Transverse colon (tissue), 4 donors: ENCODE results near the gene HECW1. TPM values are rescaled to one million over a fixed set of nuclear protein-coding genes. Genes with fewer than 3 reads are reported as not detected.
A peak's percentile ranks its signal among the peaks of the same experiment; 100 is the strongest.

ENCODE experiments used
- DNase-seq: peaks from one replicate; pipeline ENCODE4 v3.0.0-alpha.2; 2019
- H3K27ac ChIP-seq, 4 donors: fragments of 200-600 bp; sonication (generic); 2 replicates each; pipeline ENCODE4 v1.5.1; 2016 to 2018; ENCODE audit warnings: inconsistent platforms in 4 of 4
- H3K27me3 ChIP-seq: fragments of 200-600 bp; sonication (generic); 2 replicates; pipeline ENCODE4 v1.5.1; 2017; ENCODE audit warnings: inconsistent platforms
- H3K36me3 ChIP-seq, 4 donors: fragments of 200-600 bp; sonication (generic); 2 replicates each; pipeline ENCODE4 v1.5.1; 2017 to 2019; ENCODE audit warnings: inconsistent platforms in 4 of 4
- H3K4me1 ChIP-seq, 4 donors: fragments of 200-600 bp; sonication (generic); 2 replicates each; pipeline ENCODE4 v1.5.1; 2017 to 2020; ENCODE audit warnings: inconsistent platforms in 4 of 4
- H3K4me3 ChIP-seq, 4 donors: fragments of 200-600 bp; sonication (generic); 1 replicate in 1 of 4; 2 replicates in 3 of 4; pipeline versions ENCODE4 v1.5.1 to v1.6.1; 2017 to 2019; ENCODE audit warnings: inconsistent platforms in 4 of 4
- H3K9me3 ChIP-seq, 2 donors: fragments of 200-600 bp; sonication (generic); 2 replicates each; pipeline ENCODE4 v1.5.1; 2017 to 2019; ENCODE audit warnings: inconsistent platforms in 2 of 2
- CTCF ChIP-seq, 5 experiments: fragments of 200-600 bp in 3 of 5; fragments of 450-650 bp in 2 of 5; sonication (generic) in 3 of 5; IDR thresholded peaks; 1 replicate in 2 of 5; 2 replicates in 3 of 5; pipeline ENCODE4 v1.5.1; 2016 to 2017; ENCODE audit warnings: antibody characterized with exemption in 5 of 5, inconsistent platforms in 3 of 5, mild to moderate bottlenecking in 2 of 5, moderate library complexity in 1 of 5
- EP300 ChIP-seq: sonication (generic); formaldehyde crosslinking; IDR thresholded peaks from one replicate; pipeline ENCODE4 v1.6.1; 2017; ENCODE audit warnings: antibody characterized with exemption, low read depth
- POLR2A ChIP-seq: fragments of 450-650 bp; IDR thresholded peaks from one replicate; pipeline ENCODE4 v1.6.1; 2016; ENCODE audit warnings: antibody characterized with exemption, mild to moderate bottlenecking, moderate library complexity
- POLR2AphosphoS5 ChIP-seq, 3 donors: sonication (generic); formaldehyde crosslinking; IDR thresholded peaks; one replicate each; pipeline ENCODE4 v1.6.1; 2016; ENCODE audit warnings: antibody characterized with exemption in 3 of 3
- WGBS, 2 donors: methylation state at CpG; one replicate each; pipeline ENCODE4 v1.1.5; 2018; ENCODE audit warnings: low coverage in 1 of 2; 5-methylcytosine and 5-hydroxymethylcytosine counted together
- in situ Hi-C, 4 donors: fragments of 200-750 bp; cut with MboI; loops; one replicate each; pipeline versions ENCODE4 v1.15.0 to v1.15.1; 2017; ENCODE audit warnings: low sequenced_read_pairs in 3 of 4, low pct_ligation_motif_present in 1 of 4, low pct_unique_long_range_greater_than_20kb in 1 of 4
- intact Hi-C: fragments of 100-400 bp; cut with DNase I; formaldehyde crosslinking; loops from one replicate; pipeline ENCODE4 v1.15.1; 2023; ENCODE audit warnings: low total_unique reads
- total RNA-seq, 4 donors: library from RNA; depleted of rRNA; stranded (reverse); fragments of >200 nt; gene quantifications; one replicate each; pipeline ENCODE4 v1.1.0, GENCODE V29; 2016

The HECW1 gene
- total RNA-seq, 4 donors from 2014 or later: 1.1 to 1.4 TPM; not detected in 2

- Histone ChIP-seq H3K36me3 (no peaks in the 10 kb centered on the region), H3K9me3 (no peaks in the 10 kb centered on the region), H3K27me3 (no peaks in the 10 kb centered on the region), H3K4me3 (no peak overlapping the region), H3K4me1 (no peaks in the 10 kb centered on the region), H3K27ac (no peak overlapping the region)
- WGBS, 2 donors: 78% methylated on average over 1 of the region's 1 CpG; no CpG with 5 or more reads in 1 of the 2 donors
- intact Hi-C loops: no loop called here
- TF ChIP-seq POLR2AphosphoS5 (IDR thresholded peaks at IDR 0.05) (no peak), CTCF (IDR thresholded peaks at IDR 0.05) (no peak), POLR2A (no peak), EP300 (no peak)
- in situ Hi-C loops: no loop called here
- no peak for DNase-seq
Measured at GRCh38 chr7:43433639-43434038, 321.2 kb downstream of the HECW1 start.

GRCh38 chr7:43437001-43437400 is 324.6 kb downstream of the HECW1 start:
- Histone ChIP-seq H3K27me3 (no peaks in the 10 kb centered on the region), H3K4me1 (no peaks in the 10 kb centered on the region), H3K27ac (no peak overlapping the region), H3K36me3 (no peaks in the 10 kb centered on the region), H3K4me3 (no peak overlapping the region), H3K9me3 (no peaks in the 10 kb centered on the region)
- in situ Hi-C loops: no loop called here
- DNase-seq: no peak
- intact Hi-C loops: no loop called here
- 43 to 68% methylated on average over 3 to 5 of the region's 5 CpGs for WGBS, 2 donors
- TF ChIP-seq EP300 (no peak), POLR2A (no peak), POLR2AphosphoS5 (IDR thresholded peaks at IDR 0.05) (no peak), CTCF (IDR thresholded peaks at IDR 0.05) (no peak)

GRCh38 chr7:43438897-43439479 is 326.5 kb downstream of the HECW1 start:
- H3K9me3 ChIP-seq: no peaks in the 10 kb centered on the region
- TF ChIP-seq POLR2A (no peak), POLR2AphosphoS5 (IDR thresholded peaks at IDR 0.05) (no peak), CTCF (IDR thresholded peaks at IDR 0.05) (no peak), EP300 (no peak)
- DNase-seq: no peak
- WGBS, 2 donors: 53 to 60% methylated on average over 7 to 8 of the region's 8 CpGs
- intact Hi-C loops: no loop called here
- no peak overlapping the region for H3K27ac ChIP-seq
- in situ Hi-C loops: no loop called here
- no peak overlapping the region for H3K4me3 ChIP-seq
- no peaks in the 10 kb centered on the region for H3K27me3 ChIP-seq
- H3K36me3 ChIP-seq: no peaks in the 10 kb centered on the region
- no peaks in the 10 kb centered on the region for H3K4me1 ChIP-seq

- Histone ChIP-seq H3K4me1 (no peaks in the 10 kb centered on the region), H3K9me3 (no peaks in the 10 kb centered on the region), H3K27ac (no peak overlapping the region), H3K36me3 (no peaks in the 10 kb centered on the region), H3K27me3 (no peaks in the 10 kb centered on the region), H3K4me3 (no peak overlapping the region)
- in situ Hi-C loops (no loop called here), intact Hi-C loops (no loop called here)
- WGBS, 2 donors: 70 to 91% methylated on average over 4 to 15 of the region's 15 CpGs
- peak; percentile 25 for DNase-seq
- peak; percentile 27 to 74 (median 49) for TF ChIP-seq CTCF (IDR thresholded peaks at IDR 0.05)
- no peak for TF ChIP-seq POLR2A
Measured at GRCh38 chr7:43439631-43440401, 327.4 kb downstream of the HECW1 start.
